Skin of body (tissue), 2 donors: Measurements from ENCODE around the gene STAB1. TPM values are rescaled to one million over a fixed set of nuclear protein-coding genes. Genes with fewer than 3 reads are reported as not detected.

Source experiments
- DNase-seq: peaks from one replicate; lab custom pipeline; 2025; lab: John Stamatoyannopoulos, UW
- total RNA-seq: library from RNA; depleted of rRNA; stranded (reverse); fragments of >200 nt; gene quantifications from one replicate; pipeline ENCODE4 v1.2.3, GENCODE V29; 2014

Gene STAB1
- total RNA-seq, 1 donor from 2014 or later, result 42.4 TPM

DNA sequence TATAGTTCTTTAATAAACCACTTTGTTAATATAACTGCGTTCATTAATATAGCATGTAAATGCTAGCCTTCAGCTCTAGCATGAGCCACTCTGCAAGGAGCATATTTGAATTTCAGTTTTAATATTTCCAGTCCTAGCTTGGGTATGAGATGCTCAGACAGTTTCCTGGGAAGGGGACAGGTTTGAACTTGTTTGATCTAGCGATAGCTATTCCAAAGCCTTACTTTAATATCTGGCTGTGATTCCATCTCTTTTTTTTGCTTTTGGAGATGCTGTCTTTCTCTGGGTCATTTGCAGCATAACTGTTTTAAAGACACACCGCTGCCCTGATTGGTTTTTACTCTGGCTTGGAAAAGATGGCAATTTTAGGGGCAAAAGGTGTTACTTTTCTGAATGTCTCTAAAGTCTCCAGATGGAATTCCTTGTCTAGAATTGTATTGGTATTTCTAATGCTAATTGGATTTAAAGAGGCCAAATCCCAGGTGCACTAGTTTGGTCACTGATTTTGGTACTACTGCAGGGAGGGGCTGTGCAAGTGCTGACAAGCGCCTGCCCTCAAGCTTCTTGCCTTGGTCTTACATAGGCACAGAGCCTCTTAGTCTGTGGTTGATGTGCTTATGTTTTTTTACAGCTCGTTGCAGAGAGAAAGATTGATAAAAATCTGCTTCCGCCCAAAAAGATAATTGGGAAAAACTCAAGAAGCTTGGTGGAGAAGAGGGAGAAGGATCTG, 36.9 kb upstream of the STAB1 start:
- DNase-seq, result no peak

DNA sequence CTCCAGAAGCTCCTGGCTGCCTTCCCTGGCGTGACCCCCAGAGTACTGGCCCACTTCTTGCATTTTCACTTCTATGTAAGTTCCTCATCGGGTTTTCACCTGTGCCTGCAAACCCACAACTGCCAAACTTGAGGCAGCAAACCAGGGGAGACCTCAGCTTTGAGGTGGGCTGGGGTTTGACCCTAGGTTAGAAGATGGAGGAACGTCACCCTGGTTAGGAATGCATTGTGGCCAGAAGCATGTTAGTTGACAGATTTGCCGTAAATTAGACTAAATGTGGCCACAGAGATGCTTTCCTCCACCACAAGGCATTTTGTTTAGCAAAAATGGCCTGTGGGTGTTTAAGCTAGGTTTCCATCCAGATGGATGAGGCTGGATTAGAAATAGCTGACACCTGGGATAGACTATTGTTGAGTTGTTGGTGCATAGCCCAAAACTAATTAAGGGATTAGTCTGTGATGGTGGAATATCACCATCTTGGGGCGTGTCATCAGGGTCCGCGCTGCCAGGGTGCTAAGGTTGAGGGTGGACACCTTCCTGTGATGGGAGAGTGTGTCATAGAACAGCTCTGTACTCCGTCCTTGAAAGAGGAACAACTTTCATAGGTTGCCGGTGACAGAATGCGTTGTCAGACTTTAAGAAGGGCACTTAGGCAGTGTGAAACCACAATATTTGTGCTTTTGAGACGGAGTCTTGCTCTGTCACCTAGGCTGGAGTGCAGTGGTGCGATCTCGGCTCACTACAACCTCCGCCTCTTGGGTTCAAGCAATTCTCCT, 36.2 kb upstream of the STAB1 start:
- no peak for DNase-seq

DNA sequence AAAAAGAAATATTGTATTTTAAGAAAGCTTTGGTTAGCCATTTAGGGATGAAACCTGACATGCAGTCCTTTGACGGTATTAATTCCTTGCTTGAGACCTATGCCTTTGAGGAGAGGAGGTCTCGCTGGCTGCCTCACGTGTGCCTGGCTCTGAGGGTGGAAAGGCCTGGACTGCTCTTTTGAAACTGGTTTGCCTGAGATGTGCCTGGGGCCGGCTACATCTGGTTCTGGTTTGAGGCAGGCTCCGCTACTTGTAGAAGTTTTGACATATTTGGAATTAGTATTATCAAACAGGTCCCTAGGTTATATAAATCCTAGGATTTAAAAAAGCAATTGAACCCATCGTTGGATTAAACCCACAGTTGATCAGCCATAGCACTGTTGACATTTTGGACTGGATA, 33.3 kb upstream of the STAB1 start:
- DNase-seq, result no peak

DNA sequence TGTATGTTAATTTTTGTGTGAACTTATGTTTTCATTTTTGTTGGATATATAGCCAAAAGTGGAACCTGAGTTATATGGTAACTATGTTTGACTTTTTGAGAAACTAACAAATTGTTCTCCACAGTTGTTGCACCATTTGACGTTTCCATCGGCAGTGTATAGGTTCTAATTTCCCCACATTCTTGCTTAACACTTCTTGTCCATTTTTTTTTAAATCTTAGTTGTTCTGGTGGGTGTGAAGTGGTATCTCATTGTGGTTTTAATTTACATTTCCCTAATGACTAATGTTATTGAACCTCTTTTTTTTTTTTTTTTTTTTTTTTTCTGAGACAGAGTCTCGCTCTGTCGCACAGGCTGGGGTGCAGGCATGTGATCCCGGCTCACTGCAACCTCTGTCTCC, 31.7 kb upstream of the STAB1 start:
- no peak for DNase-seq

DNA sequence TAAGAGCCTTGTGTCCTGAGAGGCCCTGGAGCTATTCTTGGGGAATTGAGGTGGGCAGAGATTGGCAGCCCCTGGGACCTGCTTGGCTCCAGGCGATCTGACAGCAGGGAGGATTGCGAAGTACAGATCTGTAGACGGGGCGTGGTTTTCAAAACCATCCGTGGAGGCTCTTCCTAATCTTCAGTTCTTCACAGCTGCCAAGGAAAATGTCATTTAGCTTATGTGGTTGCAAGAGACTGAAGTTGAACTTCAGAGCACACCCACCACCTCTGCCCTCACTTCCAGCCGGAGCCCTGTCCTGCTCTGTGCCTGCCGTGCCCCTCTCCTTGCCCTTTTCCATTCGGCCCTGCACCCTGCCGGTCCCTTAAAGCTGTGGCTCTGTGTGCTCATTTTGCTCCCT, 26.8 kb upstream of the STAB1 start:
- DNase-seq, result no peak

DNA sequence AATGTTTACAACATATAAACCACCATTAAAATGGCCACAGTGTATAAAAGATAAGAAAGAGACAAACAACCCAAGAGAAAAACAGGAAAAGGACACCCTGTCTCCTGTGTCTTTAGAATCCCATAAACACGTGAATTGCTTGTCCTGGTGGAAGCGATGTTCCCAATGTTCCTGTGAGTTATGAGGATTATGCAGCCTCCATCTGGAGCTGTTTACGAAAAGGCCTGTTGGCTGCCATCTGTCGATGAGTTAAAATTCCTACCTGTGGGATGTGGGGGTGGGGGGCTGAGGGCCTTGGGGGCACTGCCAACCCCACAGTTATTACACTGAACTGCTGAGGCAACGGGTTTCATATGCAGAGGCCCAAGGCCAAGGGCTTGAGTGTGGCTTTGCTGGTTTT, 26.1 kb upstream of the STAB1 start:
- no peak for DNase-seq

DNA sequence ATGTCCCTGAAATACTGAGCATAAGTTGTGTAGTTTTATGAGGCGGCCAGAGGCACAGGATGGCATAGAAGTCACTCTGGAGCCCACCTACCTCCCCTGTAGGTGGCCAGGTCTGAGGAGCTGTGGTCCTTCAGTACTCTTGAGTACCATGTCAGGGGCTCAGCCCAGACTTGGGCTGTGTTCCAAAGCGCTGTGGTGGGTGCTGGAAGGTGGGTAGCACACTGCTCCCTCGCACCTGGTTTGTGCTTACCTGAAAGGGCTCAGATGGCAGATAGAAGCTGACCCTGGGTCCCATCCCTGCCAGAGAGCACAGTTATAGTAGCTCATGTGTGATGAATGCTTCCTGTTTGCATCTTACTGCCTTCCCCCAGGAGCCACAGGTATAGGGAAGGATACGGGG, 24.2 kb upstream of the STAB1 start:
- DNase-seq, result no peak

DNA sequence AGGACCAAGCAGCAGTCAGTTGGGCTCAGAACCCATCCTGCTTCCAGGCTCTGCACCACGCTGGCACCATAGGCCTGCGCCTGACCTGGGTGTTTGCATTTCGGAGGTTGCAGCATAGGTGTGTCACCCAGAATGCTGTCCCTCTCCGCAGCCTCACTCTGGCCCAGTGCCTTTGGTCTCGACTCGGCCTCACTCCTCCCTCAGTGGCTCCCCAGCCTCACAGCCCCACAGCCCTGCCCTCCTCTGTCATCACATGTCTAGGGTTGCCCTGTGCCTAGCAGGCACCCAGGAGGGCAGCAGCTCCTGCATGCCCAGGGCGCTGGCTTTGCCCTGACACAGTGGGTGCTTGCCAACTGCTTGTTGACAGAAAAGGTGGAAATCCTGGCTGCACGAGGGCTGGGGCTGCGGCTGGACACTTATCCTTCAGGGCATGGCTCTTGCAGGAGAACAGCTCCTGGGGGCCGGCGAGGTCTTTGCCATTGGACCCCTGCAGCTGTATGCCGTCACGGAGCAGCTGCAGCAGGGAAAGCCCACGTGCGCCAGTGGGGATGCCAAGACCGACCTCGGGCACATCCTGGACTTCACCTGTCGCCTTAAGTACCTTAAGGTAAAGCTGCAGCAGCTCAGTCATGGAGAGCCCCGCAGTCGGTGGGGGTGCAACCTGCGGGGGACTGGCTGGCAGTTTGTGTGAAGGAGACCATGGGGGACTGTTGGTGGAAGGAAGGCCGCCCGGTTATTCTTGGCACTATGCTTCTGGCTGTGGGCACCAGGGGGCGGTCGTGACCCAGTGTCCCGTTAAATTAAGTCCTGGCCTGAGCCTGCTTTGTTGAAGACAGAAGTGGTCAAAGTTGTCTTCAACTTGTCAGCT, 23.5 kb upstream of the STAB1 start:
- peak; percentile 2 for DNase-seq

DNA sequence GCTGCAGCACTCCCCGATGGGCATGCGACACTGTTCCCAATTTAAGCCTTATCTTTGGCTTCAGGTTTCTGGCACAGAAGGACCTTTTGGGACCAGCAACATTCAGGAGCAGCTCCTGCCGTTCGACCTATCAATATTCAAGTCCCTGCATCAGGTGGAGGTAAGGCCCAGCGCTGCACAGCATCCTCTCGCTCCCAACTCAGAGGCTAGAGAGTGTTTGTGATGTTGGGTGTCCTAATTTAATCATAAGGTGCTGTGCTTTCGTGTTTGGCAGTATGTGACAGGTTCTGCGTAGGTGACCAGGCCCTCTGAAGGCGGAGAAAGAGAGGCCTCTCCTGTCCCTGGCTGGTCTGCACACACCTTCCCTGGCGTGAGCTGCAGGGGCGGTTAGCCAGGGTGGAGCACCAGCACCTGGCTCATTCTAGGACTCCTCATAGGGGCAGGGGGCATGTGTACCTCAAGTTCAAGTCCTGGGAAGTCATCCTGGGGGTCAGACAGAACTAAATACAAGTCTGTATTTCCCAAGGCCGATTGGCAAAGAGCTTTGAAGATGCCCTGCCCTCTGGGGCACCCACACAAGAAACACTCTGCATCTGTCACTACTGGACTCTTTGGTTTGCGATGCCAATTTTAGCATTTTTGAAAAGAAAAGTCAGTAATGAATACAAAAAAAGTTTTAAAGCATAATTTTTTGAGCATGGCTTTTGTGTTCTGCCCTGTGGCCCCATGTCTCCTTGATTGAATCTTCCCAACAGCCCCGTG, 22.7 kb upstream of the STAB1 start:
- no peak for DNase-seq

DNA sequence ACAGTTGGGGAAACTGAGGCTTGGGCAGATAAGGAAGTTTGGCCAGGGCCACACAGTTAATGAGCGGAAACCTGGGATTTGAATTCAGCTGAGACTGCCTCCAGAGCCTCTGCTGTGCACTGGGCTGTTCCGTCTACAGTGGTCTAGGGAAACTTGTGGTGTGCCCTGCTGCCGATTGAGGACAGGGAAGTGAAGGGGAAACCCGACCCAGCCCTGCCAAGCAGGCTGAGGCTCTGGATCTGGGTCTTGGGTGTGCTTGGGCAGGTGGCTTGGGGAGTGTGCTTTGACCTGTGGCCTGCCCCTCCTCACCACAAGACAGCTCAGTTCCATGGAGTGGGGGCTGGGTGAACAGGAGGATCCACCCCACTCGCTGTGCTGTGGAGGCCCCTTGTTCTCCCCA, 22.1 kb upstream of the STAB1 start:
- no peak for DNase-seq

DNA sequence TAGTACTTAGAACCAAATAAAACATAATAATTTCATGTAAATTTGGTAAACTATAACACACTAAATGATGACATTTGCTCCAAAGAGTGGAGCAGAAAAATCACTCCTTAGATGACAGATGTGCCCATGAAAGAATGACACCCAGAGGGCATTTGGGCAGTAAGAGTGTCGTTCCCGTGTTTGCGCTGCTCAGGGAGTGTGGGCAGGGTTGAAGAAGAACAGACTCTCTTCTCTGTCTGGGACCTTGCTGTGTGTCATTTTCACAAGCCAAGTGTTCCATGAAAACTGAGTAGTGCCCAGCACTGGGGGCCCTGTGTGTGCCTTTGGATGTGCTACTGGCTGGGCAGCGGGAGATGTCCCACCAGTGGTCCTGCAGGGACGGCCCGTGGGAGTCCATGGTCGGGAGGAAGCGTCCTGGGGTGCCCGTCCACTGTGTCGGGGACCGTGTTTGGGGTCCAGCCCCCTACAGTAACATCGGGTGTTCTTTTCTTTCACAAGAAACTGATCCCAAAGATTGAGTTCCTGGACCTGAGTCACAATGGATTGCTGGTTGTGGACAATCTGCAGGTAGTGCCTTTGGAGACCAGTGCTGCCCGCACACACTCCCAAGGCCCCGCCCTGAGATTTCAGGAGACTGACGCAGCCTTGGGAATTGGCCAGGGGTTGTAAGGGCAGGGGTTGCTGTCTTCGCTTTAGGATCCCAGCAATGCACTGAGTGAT, 17.9 kb upstream of the STAB1 start:
- no peak for DNase-seq

DNA sequence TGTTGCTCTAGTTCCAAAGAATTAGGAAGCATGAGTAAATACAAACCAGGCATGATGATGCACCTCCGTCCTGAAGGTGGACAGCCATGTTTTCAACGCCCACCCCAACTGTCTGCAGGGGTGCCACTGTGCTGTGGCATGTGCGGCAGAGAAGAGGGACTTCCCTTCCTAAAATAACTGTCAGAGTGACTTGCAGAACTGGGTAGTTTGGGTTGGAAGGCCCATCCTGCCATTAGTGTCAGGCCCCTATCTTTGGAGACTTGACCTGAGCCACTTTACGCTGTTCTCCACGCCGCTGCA, 17.4 kb upstream of the STAB1 start:
- DNase-seq, result no peak

DNA sequence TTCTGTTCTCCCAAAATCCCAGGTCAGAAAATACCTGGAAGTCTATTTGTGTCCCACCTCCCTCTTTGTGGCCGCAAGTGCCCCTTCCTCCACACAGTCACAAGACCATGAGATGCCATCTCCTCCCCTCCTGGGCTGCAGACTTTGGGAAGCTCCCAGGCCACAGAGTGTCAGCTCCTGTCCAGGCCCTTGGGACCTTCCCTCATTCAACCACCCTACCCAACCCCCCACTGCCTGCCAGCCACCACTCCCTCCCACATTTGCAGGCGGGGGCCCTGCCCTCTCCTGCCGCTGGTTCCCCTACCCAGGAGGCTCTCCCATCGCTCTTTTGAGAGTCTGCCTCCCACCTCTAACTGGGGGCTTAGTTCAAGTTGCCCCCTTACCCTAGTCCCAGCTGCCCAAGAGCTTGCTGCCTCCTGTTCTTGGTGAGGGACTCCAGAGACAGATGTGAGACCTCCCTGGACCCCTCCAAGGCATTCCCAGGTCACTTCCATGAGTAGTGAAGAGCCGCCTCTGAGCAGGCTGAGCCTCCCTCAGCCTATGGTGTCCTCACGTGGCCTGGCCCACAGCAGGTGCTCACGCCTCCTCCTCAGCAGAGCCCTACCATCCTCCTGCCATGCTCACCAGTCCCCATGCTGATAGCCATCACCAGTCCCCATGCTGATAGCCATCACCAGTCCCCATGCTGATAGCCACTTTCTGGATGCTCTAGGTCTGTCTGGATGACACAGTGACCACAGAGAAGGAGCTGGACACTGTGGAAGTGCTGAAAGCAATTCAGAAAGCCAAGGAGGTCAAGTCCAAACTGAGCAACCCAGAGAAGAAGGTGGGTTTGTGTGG, 15.9 kb upstream of the STAB1 start:
- DNase-seq, result no peak

DNA sequence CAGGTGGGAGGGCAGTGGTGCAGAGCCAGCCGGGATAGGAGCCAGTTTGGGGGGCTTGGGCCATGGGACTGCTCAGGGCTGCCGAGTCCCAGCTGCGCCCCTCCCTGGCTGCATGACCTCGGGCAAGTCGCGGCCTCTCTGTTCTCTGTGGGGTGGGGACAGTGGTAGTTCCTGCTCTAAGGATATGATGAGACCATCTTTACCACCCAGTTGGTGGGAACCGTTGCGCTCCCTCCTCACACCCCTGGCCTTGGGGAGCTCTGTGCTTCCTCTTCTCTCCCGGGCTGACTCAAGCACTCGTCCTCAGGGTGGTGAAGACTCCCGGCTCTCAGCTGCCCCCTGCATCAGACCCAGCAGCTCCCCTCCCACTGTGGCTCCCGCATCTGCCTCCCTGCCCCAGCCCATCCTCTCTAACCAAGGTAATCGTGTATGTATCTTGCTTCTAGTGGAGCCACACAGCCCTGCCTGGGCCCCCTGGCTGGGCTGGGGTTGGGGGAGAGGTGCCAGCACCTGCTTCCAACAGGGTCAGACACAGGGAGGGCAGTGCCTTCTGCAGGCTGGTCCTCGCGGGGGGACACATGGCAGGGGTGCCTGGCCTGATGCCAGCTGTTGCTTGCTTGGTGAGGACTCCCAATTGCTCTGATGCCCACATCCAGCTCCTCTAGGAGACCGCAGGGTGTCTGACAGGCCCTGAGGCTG, 15.1 kb upstream of the STAB1 start:
- DNase-seq, result no peak

DNA sequence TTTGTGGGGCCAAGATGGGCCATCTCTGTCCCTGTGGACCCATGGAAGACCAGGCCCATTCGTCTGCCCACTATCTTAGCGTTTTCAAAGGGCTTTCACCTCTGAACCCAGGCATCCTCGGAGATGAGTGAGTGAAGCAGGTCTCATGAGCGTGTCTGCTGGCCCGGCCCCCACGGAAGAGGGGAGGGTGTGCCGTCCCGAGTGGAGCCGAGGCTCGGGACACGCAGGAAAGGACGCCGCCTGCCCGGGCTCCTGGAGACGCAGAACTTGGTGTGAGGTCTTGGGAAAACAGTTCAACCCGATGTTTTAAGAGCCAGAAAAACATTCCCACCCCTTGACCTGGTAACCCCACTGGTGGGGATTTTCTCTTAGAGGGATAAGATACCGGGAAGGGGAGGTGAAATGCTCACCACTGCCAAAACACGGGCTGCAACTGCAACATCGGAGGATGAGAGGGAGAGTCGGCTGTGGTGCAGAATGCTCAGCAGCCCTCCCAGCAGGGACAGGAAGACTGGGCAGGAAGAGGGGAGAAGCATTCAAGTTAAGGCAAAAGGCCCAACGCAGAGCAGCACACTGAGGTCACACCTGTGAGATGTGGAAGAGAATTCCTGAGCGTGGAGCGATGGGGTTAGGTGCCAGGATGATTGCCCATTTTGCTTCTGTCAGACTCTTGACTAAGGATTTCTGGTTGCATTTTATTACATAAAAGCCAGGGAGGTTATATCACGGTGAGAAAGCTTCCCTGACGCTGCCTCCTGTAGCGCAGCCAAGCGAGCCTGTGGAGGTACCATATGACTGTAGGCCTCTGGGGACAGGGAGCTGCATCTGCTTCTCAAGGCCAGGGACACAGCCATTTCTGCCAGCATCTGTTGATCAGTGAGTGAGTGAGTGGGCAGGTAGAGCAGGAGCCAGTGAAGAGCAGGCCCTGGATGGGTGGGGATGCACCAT, 14.1 kb upstream of the STAB1 start:
- DNase-seq, result no peak

DNA sequence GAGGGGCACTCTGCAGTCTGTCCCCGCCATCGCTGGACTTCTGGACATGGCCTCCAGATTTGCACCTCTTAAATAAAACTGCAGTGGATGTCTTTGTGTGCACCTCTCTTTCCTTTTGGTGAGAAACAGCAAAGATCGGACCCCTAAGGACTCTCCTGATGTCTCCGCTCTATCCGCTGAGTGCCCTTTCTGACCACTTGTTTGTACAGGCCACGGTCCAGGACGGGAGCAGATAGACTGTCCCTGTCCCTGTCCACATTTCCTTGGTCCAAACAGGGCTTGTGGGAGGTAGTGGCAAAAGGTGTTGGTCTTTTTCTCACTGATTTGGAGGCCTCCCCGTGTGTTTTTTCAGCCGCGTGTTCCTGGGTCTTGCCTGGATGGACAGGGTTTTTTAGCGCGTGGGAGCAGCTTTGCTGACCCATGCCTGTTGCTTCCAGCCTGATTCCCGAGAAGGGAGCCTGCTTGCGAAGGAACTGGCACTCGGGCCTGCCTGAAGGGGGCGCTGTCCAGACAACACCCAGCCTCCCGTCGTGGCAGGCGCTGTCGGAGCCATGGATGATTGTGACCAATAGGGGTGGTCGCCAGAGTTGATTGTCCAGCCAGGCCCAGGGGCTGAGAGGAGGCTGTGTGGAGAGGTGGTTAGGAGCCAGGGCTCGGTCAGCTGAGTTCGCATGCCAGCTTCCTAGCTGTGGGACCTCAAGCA, 13.2 kb upstream of the STAB1 start:
- no peak for DNase-seq

DNA sequence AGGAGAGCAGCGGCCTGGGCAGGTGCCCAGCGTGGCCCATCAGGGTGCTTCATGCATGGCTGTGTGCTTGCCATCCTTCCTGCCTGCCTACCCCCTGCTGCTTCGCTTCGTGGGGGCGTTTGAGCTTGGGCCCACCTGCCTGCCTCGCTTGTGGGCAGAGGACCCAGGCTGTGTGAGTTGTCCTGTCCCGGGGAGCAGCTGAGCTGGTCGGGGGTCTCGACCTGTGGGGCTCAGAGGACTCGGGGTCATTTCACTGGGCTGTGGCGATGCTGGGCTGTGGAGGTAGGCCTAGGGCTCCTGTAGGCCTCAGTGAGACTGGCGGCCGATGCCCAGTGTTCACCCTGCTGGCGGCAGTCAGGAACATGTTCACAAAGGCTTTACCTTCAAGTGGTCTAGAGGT, 12.1 kb upstream of the STAB1 start:
- DNase-seq, result no peak
